GM19351 (cell line): Measurements from ENCODE around the gene MS4A6E.
"Not testable (repeated sequence)": the region's sequence is repeated elsewhere in the genome, so short reads cannot be mapped to it uniquely, and the experiment has no call there.

Source experiments
- ATAC-seq: cut with Tn5 transposase; IDR thresholded peaks from one replicate; pipeline ENCODE4 v1.9.1; 2021; ENCODE audit warnings: mild to moderate bottlenecking, moderate library complexity; ENCODE audit not compliant: unreplicated experiment

MS4A6E gene

DNA sequence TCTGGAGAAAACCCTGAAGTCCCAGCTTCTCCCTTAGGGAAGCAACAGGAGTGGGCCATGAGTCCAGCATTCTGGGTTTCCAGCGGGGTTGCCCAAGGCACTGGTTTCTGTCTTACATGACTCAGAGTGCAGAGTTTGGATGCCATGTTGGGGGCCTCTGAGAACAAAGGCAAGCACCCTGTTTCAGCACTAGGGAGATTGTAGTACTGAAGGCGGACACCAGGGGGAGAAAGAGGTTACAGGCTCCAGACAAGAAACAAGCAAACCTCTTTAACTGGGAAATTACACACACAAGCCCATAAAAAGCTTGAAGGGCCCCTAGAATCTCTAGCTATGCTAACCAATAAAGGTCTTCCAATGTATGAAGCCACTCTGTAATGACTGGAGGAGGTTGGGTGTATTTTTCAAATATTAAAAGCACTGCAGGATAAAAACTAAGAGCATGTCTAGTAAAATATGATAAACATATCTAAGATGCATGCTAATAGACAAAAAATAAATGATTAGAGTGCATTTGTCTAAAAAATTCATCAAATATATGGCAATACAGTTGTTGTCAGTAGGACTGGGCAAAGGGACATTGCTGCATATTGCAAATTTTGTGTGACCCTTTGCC, 7.1 kb downstream of the MS4A6E start:
- peak; percentile 79 for ATAC-seq

DNA sequence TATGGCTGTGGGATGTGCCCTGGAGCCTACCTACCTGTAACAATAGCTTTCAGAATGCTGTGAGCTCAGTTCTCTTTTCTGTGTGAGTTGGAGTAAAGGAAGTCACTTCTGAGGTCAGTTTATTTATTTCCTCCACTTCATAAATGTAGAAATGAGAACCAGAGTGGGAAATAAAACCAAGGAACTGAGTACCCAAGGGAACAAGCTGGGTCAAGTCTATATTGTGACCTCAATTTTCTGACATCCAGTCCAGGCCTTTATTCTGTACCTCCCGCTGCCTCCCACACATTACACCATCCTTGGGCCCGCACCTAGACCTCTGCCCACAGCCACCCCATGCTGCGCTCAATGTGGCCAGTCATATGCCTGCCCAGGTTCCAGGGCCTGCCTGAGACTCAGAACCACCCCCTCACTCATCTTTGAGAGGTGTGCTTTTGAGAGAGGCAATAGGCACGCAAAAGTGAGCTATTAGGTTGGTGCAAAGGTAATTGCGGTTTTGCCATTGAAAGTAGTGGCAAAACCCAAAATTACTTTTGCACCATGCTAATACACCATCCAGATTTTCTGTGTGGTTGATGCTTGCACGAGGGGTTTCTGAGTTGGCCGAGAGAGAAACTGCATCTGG, 9.8 kb downstream of the MS4A6E start:
- no peak for ATAC-seq

DNA sequence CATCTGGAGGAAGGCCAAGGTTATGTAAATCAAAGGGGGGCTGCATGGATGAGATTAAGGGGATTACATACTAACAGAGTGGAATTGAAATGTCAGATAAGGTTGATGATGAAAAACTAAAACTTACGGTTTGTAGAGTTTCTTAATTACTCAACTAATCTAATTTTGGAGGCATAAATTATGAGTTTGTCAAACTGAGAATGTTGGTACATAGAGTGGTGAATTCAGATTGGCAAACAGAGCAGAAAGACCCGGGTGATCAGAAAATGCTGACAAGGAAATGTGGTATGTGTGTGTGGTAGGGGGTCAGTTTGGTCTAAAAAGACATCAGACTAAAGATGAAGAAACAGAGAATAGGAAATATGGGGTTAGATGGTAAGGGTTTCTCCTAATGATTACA, 11.0 kb downstream of the MS4A6E start:
- ATAC-seq, result no peak

DNA sequence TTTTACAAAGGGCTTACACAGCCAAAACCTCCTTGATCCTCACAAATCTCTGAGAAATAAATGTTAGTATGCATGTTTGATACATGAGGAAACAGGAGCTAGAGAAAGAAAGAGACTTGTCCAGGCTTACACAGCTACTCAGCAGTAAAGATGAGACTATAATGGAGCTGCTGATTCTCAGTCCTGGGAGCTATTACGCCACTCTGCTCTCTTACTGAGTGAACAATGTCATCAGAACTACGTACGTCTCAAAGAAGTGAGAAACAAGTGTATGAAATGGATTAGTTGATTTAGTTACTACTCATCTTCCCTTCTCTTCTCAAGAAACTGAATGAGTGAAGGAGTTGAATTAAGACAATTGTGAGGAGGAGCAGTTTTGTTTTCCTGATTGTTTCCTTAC, 12.3 kb downstream of the MS4A6E start:
- no peak for ATAC-seq

DNA sequence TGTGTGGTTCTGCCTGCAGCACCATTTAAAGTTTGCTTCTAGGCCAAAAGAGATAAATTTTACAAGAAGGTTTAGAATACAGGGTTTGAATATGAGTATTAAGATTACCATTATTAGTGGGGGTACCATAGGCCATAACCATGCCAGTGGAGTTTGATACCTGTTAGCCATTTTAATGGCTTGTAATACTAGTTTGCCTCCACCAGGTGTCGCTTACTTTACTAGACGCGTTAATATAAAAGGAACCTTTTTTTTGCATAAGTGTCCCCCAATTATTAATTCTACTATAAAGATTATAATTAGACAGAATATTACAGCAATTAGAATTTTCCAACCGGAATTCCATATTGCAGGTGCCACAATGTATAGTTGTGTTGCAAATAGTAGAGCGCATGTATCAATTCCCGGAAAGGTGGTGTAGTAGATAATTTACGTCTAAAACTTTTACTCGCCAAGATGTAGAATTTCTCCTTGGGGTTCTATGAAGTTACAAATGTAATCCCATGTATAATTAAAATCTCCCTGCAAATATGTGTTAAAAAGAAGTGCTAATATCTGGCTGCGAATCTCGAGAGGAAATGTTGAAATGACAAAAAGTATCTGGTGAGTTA, 16.1 kb downstream of the MS4A6E start:
- ATAC-seq, result no peak

DNA sequence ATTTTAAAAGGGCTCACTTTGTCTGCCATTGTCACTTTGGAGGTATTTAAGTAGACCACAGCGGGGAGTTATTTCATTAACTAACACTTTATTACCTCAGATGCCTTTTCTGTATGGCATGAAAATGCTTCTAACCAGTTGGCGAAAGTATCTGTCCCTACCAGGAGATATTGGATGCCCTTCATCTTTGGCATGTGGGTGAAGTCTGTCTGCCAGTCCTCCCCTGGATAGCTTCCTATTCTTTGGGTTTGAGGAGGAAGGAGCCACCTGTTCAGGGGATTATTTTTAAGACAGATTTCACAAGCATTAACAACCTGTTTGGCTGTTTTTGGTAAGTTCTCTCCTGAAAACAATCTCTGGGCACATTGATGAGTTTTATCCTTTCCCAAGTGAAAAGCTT, 17.1 kb downstream of the MS4A6E start:
- no peak for ATAC-seq

DNA sequence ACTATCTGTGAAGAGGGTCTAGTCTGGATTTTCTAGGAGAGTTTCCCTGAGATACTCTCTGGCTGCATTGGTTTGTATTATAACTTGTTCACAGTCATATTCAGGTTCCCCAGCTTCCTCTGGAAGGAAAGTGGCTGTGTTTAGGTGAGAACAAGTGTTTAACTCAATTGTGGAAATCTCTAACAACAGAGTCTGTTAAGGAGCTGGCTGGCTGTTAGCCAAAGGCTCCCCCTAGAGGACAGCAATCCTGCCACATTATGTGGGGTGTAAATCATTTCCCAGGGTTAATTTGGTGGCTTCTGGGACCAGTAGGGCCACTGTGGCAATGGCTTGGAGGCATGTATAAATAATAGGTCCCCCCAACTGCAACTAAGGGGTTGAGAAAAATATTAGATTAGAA, 18.4 kb downstream of the MS4A6E start:
- ATAC-seq, result peak; percentile 57

DNA sequence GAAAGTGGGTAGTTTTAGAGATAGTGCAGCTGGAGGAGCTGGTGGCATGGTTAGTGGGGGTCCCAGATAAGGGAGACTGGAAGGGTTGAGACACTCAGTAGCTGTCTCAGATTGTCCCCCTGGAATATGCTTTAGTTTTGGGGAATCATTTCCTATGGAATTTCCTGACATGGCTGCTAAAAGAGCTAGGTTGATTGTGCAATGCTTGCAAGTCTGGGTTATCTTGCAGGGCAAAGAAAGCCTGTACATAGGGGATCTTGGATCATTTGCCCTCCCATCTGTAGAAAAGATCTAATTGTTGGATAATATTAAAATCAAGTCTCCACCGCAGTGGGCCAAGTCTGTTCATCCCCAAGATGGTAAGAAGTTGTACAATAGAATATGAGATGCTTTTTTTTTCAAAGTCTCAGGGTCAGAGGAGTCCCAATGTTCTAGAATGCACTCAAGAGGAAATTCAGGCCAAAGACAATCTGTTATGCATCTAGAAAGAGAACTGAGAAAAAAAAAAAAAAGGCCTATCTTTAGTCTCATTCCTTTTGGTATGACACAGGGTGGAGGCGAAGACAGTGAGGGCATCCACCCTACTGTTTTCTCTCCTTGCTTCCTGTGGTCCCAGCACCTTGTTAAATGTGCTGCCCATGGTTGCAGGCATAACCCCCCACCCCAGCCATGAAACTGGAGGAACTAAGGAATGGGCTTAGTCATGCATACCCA, 20.2 kb downstream of the MS4A6E start:
- no peak for ATAC-seq

DNA sequence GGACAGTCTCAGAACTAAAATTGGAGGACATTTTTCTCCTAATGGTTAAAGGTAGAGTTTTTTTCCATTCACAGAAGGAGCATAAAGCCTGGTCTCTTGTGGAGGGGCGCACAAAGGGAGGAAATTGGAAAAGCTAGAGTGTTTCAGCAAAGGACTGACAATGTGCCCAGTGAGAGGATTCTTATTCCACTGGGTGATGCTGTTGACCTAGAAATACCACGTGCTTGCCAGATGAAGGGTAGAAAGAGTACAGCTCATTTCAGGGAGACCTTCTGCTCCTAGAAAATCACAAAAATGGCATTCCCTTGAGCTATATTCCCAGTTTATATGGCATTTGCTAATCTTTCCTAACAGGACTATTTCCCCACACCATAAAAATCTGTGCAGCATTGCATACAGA, 21.1 kb downstream of the MS4A6E start:
- no peak for ATAC-seq

DNA sequence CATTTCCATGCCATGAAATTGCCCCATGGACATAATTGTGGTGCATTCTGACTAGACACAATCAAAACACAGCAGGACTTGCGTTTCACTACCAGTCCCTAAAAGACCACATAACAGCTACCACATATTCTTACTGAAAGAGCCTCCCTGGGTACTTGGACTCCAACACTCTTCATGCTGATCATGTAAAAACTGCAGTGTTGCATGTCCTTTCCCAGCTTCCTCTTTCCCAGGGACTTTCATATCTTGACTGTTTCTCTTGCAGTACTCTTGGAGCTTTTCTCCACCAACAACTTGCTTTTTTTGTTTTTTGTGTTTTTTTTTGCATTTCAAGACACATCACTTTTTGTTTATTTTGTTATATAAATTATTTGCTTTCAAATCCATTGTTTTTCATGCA, 22.9 kb downstream of the MS4A6E start:
- ATAC-seq, result no peak

DNA sequence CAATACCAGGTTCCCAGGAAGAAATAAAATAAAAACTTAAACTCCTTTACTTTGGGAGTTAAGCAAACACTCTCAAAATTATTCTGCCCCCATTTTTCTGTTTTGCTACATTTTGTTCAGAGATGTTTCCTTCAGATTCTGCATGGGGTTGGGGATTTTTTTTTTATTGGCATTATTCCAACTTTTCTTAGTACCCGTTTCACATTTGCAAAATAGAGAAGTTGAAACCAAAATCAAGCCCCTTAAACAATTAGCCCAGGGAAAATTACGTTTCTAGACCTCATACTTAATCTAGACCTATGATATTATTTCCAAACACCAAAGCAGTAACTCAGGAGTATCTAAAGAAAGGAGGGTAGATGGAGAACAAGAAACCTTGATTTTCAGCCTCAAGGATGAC, 30.7 kb downstream of the MS4A6E start:
- ATAC-seq, result no peak

DNA sequence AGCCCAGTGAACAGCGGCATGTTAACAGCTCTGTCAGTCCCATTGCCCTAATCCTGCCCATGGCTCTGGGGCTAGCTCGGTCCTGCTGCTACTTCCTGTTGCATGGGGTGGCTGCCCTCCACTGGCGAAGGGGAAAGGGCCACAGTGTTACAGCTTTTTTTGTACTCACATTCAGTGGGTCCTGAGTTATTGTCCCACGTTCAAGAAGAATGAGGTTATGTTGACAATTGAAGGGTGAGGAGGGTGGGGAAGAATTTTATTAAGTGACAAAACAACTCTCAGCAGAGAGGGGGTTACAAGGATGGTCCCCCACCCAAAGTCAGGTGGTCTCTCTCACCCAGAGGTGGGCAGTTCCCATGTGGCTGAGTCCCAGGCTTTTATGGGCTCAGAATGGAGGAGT, 33.6 kb downstream of the MS4A6E start:
- no peak for ATAC-seq

DNA sequence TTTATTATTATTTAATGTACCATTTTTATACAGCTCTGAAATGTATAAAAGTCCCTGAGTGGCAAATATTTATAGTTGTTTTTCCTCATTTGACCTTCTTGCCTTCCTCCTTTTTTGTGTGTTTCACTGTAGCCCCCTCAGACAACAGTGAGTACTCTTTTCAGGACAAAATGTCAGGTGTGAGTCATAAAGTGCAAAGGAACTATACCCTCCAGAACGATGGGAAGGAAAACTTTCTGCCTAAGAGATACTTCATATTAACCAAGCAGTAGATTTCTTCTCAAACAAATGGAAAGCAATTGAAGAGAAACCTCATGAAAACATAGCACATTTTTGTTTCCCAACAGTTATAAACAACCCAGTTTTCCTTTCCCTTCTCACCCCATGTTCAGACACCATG, 35.2 kb downstream of the MS4A6E start:
- no peak for ATAC-seq

DNA sequence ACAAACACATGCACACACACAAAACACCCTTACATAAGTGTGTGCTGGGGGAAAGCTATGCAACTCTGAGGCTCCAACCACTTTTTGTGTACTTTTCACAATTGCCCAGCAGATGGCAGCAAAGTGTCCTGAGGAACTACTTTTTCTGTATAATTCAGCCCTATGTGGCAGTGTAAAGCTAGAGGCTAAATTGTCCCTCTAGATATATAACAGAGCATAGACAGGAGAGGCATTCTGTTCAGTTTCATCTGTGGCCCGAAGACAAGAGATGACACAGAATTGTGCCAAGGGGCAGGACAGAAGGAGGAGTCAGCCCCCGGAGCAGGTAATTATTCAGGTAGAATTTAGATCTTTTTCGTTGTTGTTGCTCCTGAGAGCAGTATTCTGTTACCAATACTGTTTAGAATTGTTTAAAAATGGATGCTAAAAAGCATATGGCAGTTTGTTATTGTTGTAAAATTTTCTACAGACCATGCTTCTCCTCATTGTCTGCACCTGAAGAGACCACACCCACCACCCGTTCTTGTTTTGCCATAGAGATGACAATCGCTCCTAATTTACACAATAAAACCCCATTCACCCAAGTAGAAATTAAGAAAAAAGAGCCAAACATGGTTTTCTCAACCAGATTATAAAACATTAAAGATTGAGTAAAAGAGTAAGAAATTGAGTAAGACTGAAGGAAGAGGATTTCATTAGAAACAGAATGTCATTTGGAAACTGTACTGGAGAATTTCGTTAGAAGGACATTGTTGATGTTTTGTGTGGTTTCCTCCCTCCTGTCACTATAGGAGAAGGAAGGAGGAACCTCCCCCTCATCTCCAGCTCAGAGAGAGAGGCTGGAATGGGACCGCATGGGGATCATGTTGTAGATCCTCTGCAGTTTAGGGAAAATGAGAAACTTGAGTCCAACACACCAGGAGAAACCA, 36.8 kb downstream of the MS4A6E start:
- ATAC-seq, result peak; percentile 73

DNA sequence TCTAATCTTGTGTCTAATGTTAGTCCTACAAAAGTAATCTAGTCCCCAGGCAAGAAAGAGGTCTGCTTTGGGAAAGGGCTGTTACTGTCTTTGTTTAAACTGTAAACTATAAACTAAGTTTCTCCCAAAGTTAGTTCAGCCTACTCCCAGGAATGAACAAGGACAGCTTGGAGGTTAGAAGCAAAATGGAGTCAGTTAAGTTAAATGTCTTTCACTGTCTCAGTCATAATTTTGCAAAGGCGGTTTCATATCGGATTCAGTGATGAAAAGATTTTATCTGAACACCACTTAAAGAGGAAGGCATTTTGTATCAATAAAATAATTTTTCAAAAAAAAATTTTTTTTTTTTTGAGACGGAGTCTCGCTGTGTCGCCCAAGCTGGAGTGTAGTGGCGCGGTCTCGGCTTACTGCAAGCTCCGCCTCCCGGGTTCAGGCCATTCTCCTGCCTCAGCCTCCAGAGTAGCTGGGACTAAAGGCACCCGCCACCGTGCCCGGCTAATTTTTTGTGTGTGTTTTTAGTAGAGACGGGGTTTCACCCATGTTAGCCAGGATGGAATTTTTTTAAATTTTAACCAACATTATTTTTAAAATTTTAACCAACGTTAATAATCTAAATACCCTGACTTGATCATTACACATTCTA, 39.3 kb downstream of the MS4A6E start:
- ATAC-seq, result not testable (repeated sequence)

DNA sequence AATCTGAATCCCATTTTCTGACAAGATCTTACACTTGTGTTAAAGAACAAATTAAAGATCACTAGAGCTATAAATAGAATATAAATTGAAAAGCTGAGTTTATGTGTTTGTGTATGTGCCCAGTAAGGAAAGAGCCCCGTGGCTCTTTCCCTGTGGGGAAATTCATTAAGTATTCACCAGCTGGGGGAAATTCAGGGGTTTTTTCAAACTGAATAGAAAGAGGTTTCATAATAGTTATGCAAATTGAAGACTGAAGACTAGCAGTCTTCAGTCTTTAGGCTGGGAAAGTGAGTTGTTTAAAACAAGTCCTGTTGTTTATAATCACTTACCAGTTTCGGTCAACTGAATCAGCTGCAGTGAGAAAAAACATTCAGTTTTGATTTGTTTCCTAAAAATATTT, 40.0 kb downstream of the MS4A6E start:
- ATAC-seq, result peak; percentile 79

DNA sequence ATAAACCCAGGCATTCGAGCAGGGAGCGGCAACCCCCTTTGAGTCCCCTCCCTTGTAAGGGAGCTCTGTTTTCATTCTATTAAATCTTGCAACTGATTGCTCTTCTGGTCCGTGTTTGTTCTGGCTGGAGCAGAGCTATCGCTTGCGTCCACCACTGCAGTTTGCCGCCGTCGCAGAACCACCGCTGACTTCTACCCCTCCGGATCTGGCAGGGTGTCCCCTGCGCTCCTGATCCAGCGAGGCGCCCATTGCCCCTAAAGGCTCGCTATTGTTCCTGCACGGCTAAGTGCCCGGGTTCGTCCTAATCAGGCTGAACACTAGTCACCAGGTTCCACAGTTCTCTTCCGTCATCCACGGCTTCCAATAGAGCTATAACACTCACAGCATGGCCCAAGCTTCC, 40.8 kb downstream of the MS4A6E start:
- no peak for ATAC-seq

DNA sequence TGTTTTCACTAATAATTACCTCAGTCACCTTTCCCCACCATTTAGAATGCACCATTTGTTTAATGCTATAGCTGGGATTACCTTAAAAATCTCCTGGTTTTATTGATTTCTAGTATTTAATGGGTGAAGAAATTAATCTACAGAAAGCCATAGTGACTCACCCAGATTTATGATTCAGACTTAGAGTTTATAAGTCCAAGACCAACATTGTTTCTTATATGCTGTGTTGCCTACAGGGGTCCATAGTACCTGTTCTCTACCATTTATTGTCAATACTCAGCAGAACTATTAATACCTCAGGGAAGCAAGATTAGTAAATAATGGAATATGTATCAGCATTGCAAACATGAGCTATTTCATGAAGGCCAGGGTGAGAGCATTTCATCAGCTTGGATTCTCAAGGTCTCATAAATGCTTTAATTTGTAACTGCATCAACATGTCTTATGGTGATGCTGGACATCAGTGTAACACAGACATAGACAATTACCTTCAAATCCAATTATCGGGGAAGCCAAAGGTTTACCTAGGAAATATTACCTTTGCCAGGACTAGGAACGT, 43.3 kb downstream of the MS4A6E start:
- no peak for ATAC-seq

DNA sequence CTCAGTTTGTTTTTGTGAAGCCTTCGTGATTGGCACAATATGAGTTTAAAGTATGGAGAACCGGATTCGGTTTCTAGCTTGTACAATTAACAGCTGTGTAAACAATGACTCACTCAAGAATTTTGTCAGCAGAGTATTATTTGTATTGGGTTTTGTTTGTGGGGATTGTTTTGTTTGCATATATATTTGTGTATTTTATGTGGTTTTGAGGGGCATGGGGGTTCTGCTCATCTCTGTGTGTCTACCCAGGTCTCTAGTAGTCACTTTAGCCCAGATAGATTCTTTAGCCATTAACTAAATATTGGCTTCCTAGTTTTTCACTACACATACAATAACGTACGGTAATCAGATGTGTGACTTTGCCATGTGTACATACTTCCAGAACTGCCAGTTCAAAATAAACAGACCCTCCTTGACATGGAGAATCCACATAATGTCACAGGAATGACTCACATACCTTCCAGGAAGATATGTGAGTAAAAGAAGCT, 43.8 kb downstream of the MS4A6E start:
- ATAC-seq, result no peak

DNA sequence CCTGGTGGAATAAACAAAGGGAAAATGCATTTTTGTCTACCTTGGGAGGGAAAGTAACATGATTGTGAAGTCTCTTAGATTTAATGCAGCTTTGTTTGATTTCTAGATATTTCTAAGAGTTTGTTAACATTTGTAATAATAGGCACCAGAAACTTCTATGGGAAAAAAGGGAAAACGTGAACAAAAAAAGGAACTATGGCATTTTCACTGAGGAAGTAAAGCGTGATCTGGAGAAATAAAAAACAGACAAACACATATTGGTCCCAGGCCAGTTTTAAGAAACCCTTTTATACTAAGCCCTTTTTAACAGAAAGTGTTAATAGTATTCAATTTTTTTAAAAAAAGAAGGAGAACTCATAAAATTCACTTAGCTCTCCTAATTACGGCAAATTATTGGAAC, 44.3 kb downstream of the MS4A6E start:
- no peak for ATAC-seq
